ENCODE data around the gene AQP1.

Gene AQP1

GRCh38 chr7:30932562-30932961, 20.9 kb downstream of the AQP1 start:
- no peaks in the 10 kb centered on the region for H3K9me3 ChIP-seq (ENCODE audit: insufficient read depth, low read length, severe bottlenecking)
- no peak overlapping the region for H3K4me3 ChIP-seq (ENCODE audit: low read depth in 1 of 2, low read length in 2 of 2)
- H2AFZ ChIP-seq (ENCODE audit: low read depth, low read length) = no peak overlapping the region
- no peak overlapping the region for H3K4me2 ChIP-seq (ENCODE audit: insufficient read depth, low read length)
- H4K20me1 ChIP-seq (ENCODE audit: insufficient read depth, low read length) = no peaks in the 10 kb centered on the region
- H3K36me3 ChIP-seq (ENCODE audit: insufficient read depth, low read length) = no peaks in the 10 kb centered on the region
- H3K9ac ChIP-seq (ENCODE audit: low read depth, low read length) = no peak overlapping the region
- no peak overlapping the region for H3K27ac ChIP-seq (ENCODE audit: low read length)
- ATAC-seq (ENCODE audit: insufficient read depth, low read depth) (no peak), DNase-seq (no peak)
- peaks cover 4% of the 10 kb centered on the region for H3K27me3 ChIP-seq (ENCODE audit: insufficient read depth, low read length, poor library complexity)
- H3K4me1 ChIP-seq (ENCODE audit: insufficient read depth, low read length) = no peaks in the 10 kb centered on the region
- TF ChIP-seq CTCF (IDR thresholded peaks at IDR 0.05; ENCODE audit: borderline replicate concordance, extremely low read depth, low read length, poor library complexity, severe bottlenecking) = no peak
- TF ChIP-seq EZH2 (IDR thresholded peaks at IDR 0.05; ENCODE audit: borderline replicate concordance, low read depth, low read length, severe bottlenecking) = no peak
- H3K79me2 ChIP-seq (ENCODE audit: insufficient read depth, low read length) = no peaks in the 10 kb centered on the region

GRCh38 chr7:30933124-30933974, 21.7 kb downstream of the AQP1 start:
- DNase-seq = no peak
- TF ChIP-seq EZH2 (IDR thresholded peaks at IDR 0.05; ENCODE audit: borderline replicate concordance, low read depth, low read length, severe bottlenecking) = no peak
- TF ChIP-seq CTCF (IDR thresholded peaks at IDR 0.05; ENCODE audit: borderline replicate concordance, extremely low read depth, low read length, poor library complexity, severe bottlenecking) = no peak
- no peak overlapping the region for H3K4me2 ChIP-seq (ENCODE audit: insufficient read depth, low read length)
- H3K9me3 ChIP-seq (ENCODE audit: insufficient read depth, low read length, severe bottlenecking) = no peaks in the 10 kb centered on the region
- no peaks in the 10 kb centered on the region for H3K79me2 ChIP-seq (ENCODE audit: insufficient read depth, low read length)
- H3K4me1 ChIP-seq (ENCODE audit: insufficient read depth, low read length) = no peaks in the 10 kb centered on the region
- H2AFZ ChIP-seq (ENCODE audit: low read depth, low read length) = no peak overlapping the region
- H3K36me3 ChIP-seq (ENCODE audit: insufficient read depth, low read length) = no peaks in the 10 kb centered on the region
- no peak for ATAC-seq (ENCODE audit: insufficient read depth, low read depth)
- H3K27me3 ChIP-seq (ENCODE audit: insufficient read depth, low read length, poor library complexity) = peaks cover 5% of the 10 kb centered on the region
- H3K9ac ChIP-seq (ENCODE audit: low read depth, low read length) = no peak overlapping the region
- H4K20me1 ChIP-seq (ENCODE audit: insufficient read depth, low read length) = peaks cover 1% of the 10 kb centered on the region; the same call in 1 of the 2 replicates
- no peak overlapping the region for H3K4me3 ChIP-seq (ENCODE audit: low read depth in 1 of 2, low read length in 2 of 2)
- H3K27ac ChIP-seq (ENCODE audit: low read length) = no peak overlapping the region

GRCh38 chr7:30934225-30934624, 22.6 kb downstream of the AQP1 start:
- no peak overlapping the region for H3K27ac ChIP-seq (ENCODE audit: low read length)
- peaks cover 5% of the 10 kb centered on the region; the same call in 1 of the 2 replicates for H4K20me1 ChIP-seq (ENCODE audit: insufficient read depth, low read length)
- TF ChIP-seq EZH2 (IDR thresholded peaks at IDR 0.05; ENCODE audit: borderline replicate concordance, low read depth, low read length, severe bottlenecking) (no peak), CTCF (IDR thresholded peaks at IDR 0.05; ENCODE audit: borderline replicate concordance, extremely low read depth, low read length, poor library complexity, severe bottlenecking) (no peak)
- peaks cover 7% of the 10 kb centered on the region for H3K27me3 ChIP-seq (ENCODE audit: insufficient read depth, low read length, poor library complexity)
- ATAC-seq (ENCODE audit: insufficient read depth, low read depth) (no peak), DNase-seq (no peak)
- H3K36me3 ChIP-seq (ENCODE audit: insufficient read depth, low read length) = no peaks in the 10 kb centered on the region
- H3K4me2 ChIP-seq (ENCODE audit: insufficient read depth, low read length) = no peak overlapping the region
- H3K9me3 ChIP-seq (ENCODE audit: insufficient read depth, low read length, severe bottlenecking) = no peaks in the 10 kb centered on the region
- no peaks in the 10 kb centered on the region for H3K4me1 ChIP-seq (ENCODE audit: insufficient read depth, low read length)
- H3K9ac ChIP-seq (ENCODE audit: low read depth, low read length) = no peak overlapping the region
- H2AFZ ChIP-seq (ENCODE audit: low read depth, low read length) = no peak overlapping the region
- no peak overlapping the region for H3K4me3 ChIP-seq (ENCODE audit: low read depth in 1 of 2, low read length in 2 of 2)
- no peaks in the 10 kb centered on the region for H3K79me2 ChIP-seq (ENCODE audit: insufficient read depth, low read length)

Data from DND-41 (cell line).